Hepatocyte (in vitro differentiated cells): ENCODE data around the gene ARCN1.

ENCODE experiments used
- EZH2 ChIP-seq: fragments of 200-600 bp; sonication (generic); IDR thresholded peaks from 2 replicates; pipeline ENCODE4 v1.6.1; 2016; ENCODE audit warnings: antibody characterized with exemption, mild to moderate bottlenecking, borderline replicate concordance
- EZH2phosphoT487 ChIP-seq: fragments of 200-600 bp; sonication (generic); IDR thresholded peaks from one replicate; pipeline ENCODE4 v1.6.1; 2018; ENCODE audit warnings: antibody characterized with exemption, mild to moderate bottlenecking, low read depth, moderate library complexity; ENCODE audit not compliant: unreplicated experiment, severe bottlenecking
- TF ChIP-seq, protein P1 (sequence below): fragments of 200-600 bp; sonication (generic); IDR thresholded peaks from 2 replicates; pipeline ENCODE4 v1.5.1; 2016; ENCODE audit warnings: antibody characterized with exemption, mild to moderate bottlenecking; ENCODE audit not compliant: poor library complexity

DNA sequence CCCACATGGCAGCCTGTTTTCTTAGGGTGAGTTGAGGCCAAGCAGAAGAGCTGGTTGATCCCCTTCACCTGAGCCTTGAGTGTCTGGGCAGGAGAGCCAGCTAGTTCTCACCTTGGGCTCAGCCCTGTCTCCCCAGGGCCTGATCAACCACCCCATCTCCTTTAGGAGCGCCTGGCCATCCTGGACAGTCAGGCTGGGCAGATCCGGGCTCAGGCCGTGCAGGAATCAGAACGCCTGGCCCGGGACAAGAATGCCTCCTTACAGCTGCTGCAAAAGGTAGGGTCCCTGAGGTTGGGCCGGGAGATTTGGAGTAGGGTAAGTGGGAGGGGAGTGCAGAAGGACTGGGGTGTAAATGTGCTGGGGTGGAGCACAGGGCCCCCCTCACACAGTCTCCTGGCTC lies 66.5 kb downstream of the ARCN1 start:
- TF ChIP-seq, protein P1, sequence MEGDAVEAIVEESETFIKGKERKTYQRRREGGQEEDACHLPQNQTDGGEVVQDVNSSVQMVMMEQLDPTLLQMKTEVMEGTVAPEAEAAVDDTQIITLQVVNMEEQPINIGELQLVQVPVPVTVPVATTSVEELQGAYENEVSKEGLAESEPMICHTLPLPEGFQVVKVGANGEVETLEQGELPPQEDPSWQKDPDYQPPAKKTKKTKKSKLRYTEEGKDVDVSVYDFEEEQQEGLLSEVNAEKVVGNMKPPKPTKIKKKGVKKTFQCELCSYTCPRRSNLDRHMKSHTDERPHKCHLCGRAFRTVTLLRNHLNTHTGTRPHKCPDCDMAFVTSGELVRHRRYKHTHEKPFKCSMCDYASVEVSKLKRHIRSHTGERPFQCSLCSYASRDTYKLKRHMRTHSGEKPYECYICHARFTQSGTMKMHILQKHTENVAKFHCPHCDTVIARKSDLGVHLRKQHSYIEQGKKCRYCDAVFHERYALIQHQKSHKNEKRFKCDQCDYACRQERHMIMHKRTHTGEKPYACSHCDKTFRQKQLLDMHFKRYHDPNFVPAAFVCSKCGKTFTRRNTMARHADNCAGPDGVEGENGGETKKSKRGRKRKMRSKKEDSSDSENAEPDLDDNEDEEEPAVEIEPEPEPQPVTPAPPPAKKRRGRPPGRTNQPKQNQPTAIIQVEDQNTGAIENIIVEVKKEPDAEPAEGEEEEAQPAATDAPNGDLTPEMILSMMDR, result no peak
- TF ChIP-seq EZH2phosphoT487, result no peak
- no peak for TF ChIP-seq EZH2
